Brain microvascular endothelial cell (primary cell): ENCODE measurements around the gene NUDT21.

Experiments
- DNase-seq: peaks from one replicate; pipeline ENCODE4 v3.0.0-alpha.2; 2020
- H3K27ac ChIP-seq: fragments of 250-450 bp; sonication (Bioruptor Pico); 2 replicates; pipeline ENCODE4 v1.5.1; 2020; ENCODE audit warnings: mild to moderate bottlenecking, moderate library complexity
- H3K27me3 ChIP-seq: fragments of 250-450 bp; sonication (Bioruptor Pico); replicated peaks from 2 replicates; pipeline ENCODE4 v1.5.1; 2020; ENCODE audit warnings: mild to moderate bottlenecking
- H3K36me3 ChIP-seq: fragments of 250-450 bp; sonication (Bioruptor Pico); replicated peaks from 2 replicates; pipeline ENCODE4 v1.5.1; 2020; ENCODE audit warnings: mild to moderate bottlenecking
- H3K4me3 ChIP-seq: 2 replicates; pipeline ENCODE4 v1.5.1; 2011; ENCODE audit warnings: low read depth, mild to moderate bottlenecking, control low read depth, low read length, moderate library complexity
- in situ Hi-C: cut with HindIII; loops from 2 replicates; pipeline ENCODE4 v1.10.0; 2017; ENCODE audit warnings: low sequenced_read_pairs, low pct_ligation_motif_present
- TF ChIP-seq, protein P1 (sequence below): IDR thresholded peaks from 2 replicates; pipeline ENCODE4 v1.5.1; 2011; ENCODE audit warnings: low read depth, mild to moderate bottlenecking, moderate library complexity, low read length, control low read depth, inconsistent platforms; ENCODE audit errors: missing control alignments

Gene NUDT21

DNA sequence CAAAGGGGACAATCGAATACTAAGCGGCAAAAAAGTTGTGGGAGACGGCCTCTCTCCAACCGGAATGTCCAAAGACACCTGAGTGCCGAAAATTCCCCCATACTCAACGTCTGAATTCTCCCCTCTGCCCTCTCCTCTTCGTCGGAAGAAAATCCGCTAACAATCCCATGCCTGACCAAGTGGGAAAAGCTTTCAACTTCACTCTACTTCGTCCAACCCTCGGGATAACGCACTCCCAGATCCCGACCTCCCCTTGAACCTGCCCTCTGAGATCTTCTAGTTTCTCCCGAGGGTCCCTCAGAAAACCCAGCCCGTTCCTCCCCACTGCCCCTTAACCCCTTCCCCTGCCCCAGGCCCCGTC is 26.7 kb downstream of the NUDT21 start:
- TF ChIP-seq, protein P1, sequence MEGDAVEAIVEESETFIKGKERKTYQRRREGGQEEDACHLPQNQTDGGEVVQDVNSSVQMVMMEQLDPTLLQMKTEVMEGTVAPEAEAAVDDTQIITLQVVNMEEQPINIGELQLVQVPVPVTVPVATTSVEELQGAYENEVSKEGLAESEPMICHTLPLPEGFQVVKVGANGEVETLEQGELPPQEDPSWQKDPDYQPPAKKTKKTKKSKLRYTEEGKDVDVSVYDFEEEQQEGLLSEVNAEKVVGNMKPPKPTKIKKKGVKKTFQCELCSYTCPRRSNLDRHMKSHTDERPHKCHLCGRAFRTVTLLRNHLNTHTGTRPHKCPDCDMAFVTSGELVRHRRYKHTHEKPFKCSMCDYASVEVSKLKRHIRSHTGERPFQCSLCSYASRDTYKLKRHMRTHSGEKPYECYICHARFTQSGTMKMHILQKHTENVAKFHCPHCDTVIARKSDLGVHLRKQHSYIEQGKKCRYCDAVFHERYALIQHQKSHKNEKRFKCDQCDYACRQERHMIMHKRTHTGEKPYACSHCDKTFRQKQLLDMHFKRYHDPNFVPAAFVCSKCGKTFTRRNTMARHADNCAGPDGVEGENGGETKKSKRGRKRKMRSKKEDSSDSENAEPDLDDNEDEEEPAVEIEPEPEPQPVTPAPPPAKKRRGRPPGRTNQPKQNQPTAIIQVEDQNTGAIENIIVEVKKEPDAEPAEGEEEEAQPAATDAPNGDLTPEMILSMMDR, result no peak
- no peak for DNase-seq
- H3K27ac ChIP-seq, result no peak overlapping the region

DNA sequence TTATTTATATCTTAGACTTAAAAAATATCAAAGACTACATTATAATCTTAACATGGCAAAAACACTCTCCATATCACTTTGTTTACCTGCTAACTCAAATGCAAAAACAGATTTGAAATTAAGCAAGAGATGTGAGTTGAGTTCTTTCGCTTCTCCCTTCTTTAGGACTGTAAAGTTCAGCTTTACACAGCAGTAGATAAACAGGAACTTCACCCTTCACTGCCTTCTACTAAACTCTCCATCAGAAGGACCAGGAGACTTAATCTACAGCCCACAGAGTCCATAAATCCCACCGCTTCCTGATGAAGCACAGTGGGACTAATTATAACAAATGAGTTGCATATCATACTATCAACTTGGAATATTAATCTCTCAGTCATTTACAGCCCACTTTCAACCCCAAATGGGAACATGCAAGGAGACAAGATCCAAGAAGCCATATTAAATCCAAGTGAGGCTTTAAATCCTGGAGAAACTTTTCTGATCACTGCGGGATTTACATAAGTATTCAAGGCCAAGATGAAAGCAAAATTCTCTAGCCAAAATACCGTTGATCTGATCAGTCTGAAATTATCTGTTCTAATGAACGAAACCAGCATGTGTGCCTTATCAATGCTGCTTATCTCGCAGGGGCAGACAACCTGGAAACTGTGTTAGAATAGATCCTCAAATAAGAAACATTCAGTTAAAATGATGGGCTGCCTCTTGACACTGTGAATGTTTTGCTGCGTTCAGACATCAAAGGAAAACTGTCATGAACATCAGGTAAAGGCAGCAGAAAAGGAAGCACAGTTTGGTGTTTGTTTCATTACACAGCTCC is 27.3 kb downstream of the NUDT21 start:
- H3K27me3 ChIP-seq, result no peaks in the 10 kb centered on the region
- no peaks in the 10 kb centered on the region for H3K36me3 ChIP-seq
- DNase-seq, result no peak
- in situ Hi-C loops, result no loop called here
- peak overlapping the region; percentile 75 for H3K4me3 ChIP-seq
- no peak overlapping the region for H3K27ac ChIP-seq
- TF ChIP-seq, protein P1, result no peak

More for the DNA sequence above, 26.7 kb downstream of the NUDT21 start:
- in situ Hi-C loops, result no loop called here
- H3K36me3 ChIP-seq, result no peaks in the 10 kb centered on the region
- H3K27me3 ChIP-seq, result no peaks in the 10 kb centered on the region
- H3K4me3 ChIP-seq, result peak overlapping the region; percentile 75

DNA sequence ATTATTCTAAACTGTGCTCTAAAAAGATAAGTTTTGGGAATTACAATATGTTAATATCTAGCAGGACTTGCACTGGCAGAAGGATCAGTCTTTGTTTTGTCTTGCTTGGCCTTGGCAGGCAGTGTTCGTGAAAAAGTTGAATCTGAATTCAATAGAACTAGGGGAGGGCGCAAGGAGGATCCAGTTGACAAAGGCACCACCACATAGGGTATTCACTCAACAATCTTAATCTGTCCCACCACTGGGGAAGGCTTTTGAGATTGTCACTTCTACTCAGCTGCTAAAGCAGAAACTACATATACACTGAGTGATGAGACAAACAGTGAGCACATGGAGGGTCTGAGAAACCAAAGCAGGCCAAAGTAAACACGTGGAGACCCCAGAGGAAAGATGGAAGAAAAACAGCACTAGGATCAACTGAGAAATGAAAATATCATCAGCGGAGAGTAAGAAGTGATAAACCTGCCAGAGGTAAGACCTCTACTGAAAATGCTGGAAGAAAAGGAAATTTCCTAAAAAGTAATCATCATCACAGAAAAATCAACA is 28.2 kb downstream of the NUDT21 start:
- no peaks in the 10 kb centered on the region for H3K27me3 ChIP-seq
- H3K36me3 ChIP-seq, result no peaks in the 10 kb centered on the region
- no peak overlapping the region for H3K4me3 ChIP-seq
- TF ChIP-seq, protein P1, result no peak
- H3K27ac ChIP-seq, result no peak overlapping the region
- DNase-seq, result no peak
- in situ Hi-C loops, result no loop called here

DNA sequence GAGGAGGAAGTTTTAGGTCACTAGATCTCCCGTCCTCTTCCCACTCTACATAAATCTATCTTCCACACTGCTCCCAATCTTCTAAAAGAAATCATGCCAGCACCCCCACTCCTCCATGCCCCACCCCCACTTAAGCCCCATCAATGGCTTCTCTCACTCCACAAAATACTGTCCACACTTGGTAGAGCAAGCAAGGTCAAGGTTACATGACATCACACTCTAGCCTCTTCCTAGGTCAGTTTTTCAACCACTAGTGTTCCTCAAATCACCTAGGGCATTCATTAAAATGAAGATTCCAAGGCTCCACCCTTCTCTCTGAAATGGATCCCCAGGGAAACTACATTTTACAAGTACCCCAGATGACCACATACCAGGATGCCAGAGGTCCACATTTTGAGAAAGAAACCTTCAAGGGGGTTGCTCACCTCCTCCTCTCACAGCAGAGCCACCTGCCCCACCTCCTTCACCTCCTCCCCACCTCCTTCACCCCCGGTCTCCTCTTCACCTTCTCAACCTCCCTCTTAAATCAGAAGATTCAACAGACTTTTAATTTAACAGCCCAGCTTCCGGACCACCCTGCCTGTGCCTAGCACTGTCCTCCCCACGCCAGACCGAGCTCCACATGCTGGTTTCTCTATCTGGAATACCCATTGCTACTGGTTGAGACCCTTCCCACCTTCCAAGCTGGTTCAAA is 29.0 kb downstream of the NUDT21 start:
- no peak overlapping the region for H3K4me3 ChIP-seq
- no peaks in the 10 kb centered on the region for H3K27me3 ChIP-seq
- in situ Hi-C loops, result no loop called here
- TF ChIP-seq, protein P1, result no peak
- no peaks in the 10 kb centered on the region for H3K36me3 ChIP-seq
- H3K27ac ChIP-seq, result no peak overlapping the region
- no peak for DNase-seq

DNA sequence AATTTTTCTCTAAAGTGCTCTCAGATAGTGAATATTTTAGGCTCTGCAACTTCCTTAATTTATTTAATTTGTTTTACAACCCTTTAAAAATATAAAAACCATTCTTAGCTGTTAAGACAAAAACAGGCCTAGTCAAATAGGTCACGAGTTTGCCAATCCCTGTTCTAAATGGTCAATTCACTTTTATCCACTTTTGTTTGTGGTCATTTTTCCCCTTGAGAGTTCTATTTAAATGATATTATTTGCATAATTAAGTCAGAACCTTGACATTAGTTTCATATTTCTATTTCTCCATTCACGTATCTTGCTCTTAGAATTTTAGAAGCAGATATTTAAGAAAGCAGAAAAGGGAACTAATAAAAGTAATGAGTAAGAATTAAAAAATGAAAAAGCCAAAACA is 29.8 kb downstream of the NUDT21 start:
- DNase-seq, result no peak
- Histone ChIP-seq H3K27ac (no peak overlapping the region), H3K4me3 (no peak overlapping the region), H3K36me3 (no peaks in the 10 kb centered on the region), H3K27me3 (no peaks in the 10 kb centered on the region)
- TF ChIP-seq, protein P1, result no peak
- in situ Hi-C loops, result no loop called here
